Effector memory CD4-positive, alpha-beta T cell (primary cell): Measurements from ENCODE around the gene FSTL4.

Experiments
- DNase-seq, 3 donors: peaks; one replicate each; pipeline ENCODE4 v3.0.0-alpha.2; 2020
- H3K27ac ChIP-seq: 2 replicates; pipeline ENCODE4 v1.7.0; 2013; ENCODE audit warnings: mild to moderate bottlenecking, low read length, moderate library complexity; ENCODE audit not compliant: insufficient read depth, poor library complexity, severe bottlenecking
- H3K27me3 ChIP-seq: replicated peaks from 2 replicates; pipeline ENCODE4 v1.7.0; 2013; ENCODE audit warnings: mild to moderate bottlenecking, low read length; ENCODE audit not compliant: insufficient read depth, control insufficient read depth, poor library complexity, severe bottlenecking
- H3K36me3 ChIP-seq: 2 replicates; pipeline ENCODE4 v1.7.0; 2013; ENCODE audit warnings: mild to moderate bottlenecking, low read length, moderate library complexity; ENCODE audit not compliant: control insufficient read depth, insufficient read depth
- H3K4me1 ChIP-seq: 2 replicates; pipeline ENCODE4 v1.7.0; 2013; ENCODE audit warnings: low read length, mild to moderate bottlenecking; ENCODE audit not compliant: control insufficient read depth, insufficient read depth, poor library complexity, severe bottlenecking
- H3K4me3 ChIP-seq: 2 replicates; pipeline ENCODE4 v1.7.0; 2013; ENCODE audit warnings: low read length, low read depth, mild to moderate bottlenecking; ENCODE audit not compliant: insufficient read depth, poor library complexity, severe bottlenecking
- H3K9me3 ChIP-seq: 2 replicates; pipeline ENCODE4 v1.7.0; 2013; ENCODE audit warnings: mild to moderate bottlenecking, low read length, moderate library complexity; ENCODE audit not compliant: control insufficient read depth

The FSTL4 gene

GRCh38 chr5:133524666-133525065, 87.7 kb downstream of the FSTL4 start:
- no peaks in the 10 kb centered on the region for H3K9me3 ChIP-seq
- H3K36me3 ChIP-seq: no peaks in the 10 kb centered on the region
- no peak for DNase-seq
- no peaks in the 10 kb centered on the region for H3K4me1 ChIP-seq
- no peak overlapping the region for H3K4me3 ChIP-seq
- H3K27ac ChIP-seq: no peak overlapping the region
- no peaks in the 10 kb centered on the region for H3K27me3 ChIP-seq

- no peaks in the 10 kb centered on the region for H3K4me1 ChIP-seq
Observed at GRCh38 chr5:133523961-133524586, 88.3 kb downstream of the FSTL4 start.

GRCh38 chr5:133523013-133523658, 89.2 kb downstream of the FSTL4 start:
- Histone ChIP-seq H3K4me3 (no peak overlapping the region), H3K4me1 (no peaks in the 10 kb centered on the region), H3K27ac (no peak overlapping the region), H3K36me3 (no peaks in the 10 kb centered on the region), H3K27me3 (no peaks in the 10 kb centered on the region), H3K9me3 (no peaks in the 10 kb centered on the region)
- no peak for DNase-seq

More at GRCh38 chr5:133523961-133524586, 88.3 kb downstream of the FSTL4 start:
- Histone ChIP-seq H3K27me3 (no peaks in the 10 kb centered on the region), H3K4me3 (no peak overlapping the region), H3K36me3 (no peaks in the 10 kb centered on the region), H3K9me3 (no peaks in the 10 kb centered on the region), H3K27ac (no peak overlapping the region)
- DNase-seq: no peak

GRCh38 chr5:133521801-133522200, 90.5 kb downstream of the FSTL4 start:
- Histone ChIP-seq H3K4me1 (no peaks in the 10 kb centered on the region), H3K27ac (no peak overlapping the region), H3K9me3 (no peaks in the 10 kb centered on the region), H3K4me3 (no peak overlapping the region), H3K27me3 (no peaks in the 10 kb centered on the region), H3K36me3 (no peaks in the 10 kb centered on the region)
- DNase-seq: no peak

GRCh38 chr5:133520991-133521706, 91.2 kb downstream of the FSTL4 start:
- Histone ChIP-seq H3K36me3 (no peaks in the 10 kb centered on the region), H3K4me1 (no peaks in the 10 kb centered on the region), H3K4me3 (no peak overlapping the region), H3K27me3 (no peaks in the 10 kb centered on the region), H3K9me3 (no peaks in the 10 kb centered on the region), H3K27ac (no peak overlapping the region)
- DNase-seq: no peak

- Histone ChIP-seq H3K4me3 (no peak overlapping the region), H3K27me3 (no peaks in the 10 kb centered on the region), H3K4me1 (no peaks in the 10 kb centered on the region), H3K9me3 (no peaks in the 10 kb centered on the region), H3K36me3 (no peaks in the 10 kb centered on the region), H3K27ac (no peak overlapping the region)
- no peak for DNase-seq
Observed at GRCh38 chr5:133520062-133520461, 92.3 kb downstream of the FSTL4 start.

- H3K4me1 ChIP-seq: no peaks in the 10 kb centered on the region
- H3K9me3 ChIP-seq: no peaks in the 10 kb centered on the region
- H3K36me3 ChIP-seq: no peaks in the 10 kb centered on the region
Observed at GRCh38 chr5:133519191-133519590, 93.2 kb downstream of the FSTL4 start.

GRCh38 chr5:133514456-133514855, 97.9 kb downstream of the FSTL4 start:
- DNase-seq: no peak
- Histone ChIP-seq H3K27ac (no peak overlapping the region), H3K36me3 (no peaks in the 10 kb centered on the region), H3K9me3 (no peaks in the 10 kb centered on the region), H3K4me3 (no peak overlapping the region), H3K27me3 (no peaks in the 10 kb centered on the region), H3K4me1 (no peaks in the 10 kb centered on the region)

More at GRCh38 chr5:133519191-133519590, 93.2 kb downstream of the FSTL4 start:
- Histone ChIP-seq H3K27ac (no peak overlapping the region), H3K4me3 (no peak overlapping the region), H3K27me3 (no peaks in the 10 kb centered on the region)
- DNase-seq: no peak

- no peaks in the 10 kb centered on the region for H3K4me1 ChIP-seq
Observed at GRCh38 chr5:133512896-133513295, 99.4 kb downstream of the FSTL4 start.

GRCh38 chr5:133511653-133512235, 100.6 kb downstream of the FSTL4 start:
- Histone ChIP-seq H3K27ac (no peak overlapping the region), H3K4me1 (no peaks in the 10 kb centered on the region), H3K4me3 (no peak overlapping the region), H3K36me3 (no peaks in the 10 kb centered on the region), H3K9me3 (no peaks in the 10 kb centered on the region), H3K27me3 (no peaks in the 10 kb centered on the region)
- no peak for DNase-seq

More at GRCh38 chr5:133512896-133513295, 99.4 kb downstream of the FSTL4 start:
- H3K9me3 ChIP-seq: no peaks in the 10 kb centered on the region
- DNase-seq: no peak
- no peak overlapping the region for H3K27ac ChIP-seq
- no peak overlapping the region for H3K4me3 ChIP-seq
- H3K36me3 ChIP-seq: no peaks in the 10 kb centered on the region
- H3K27me3 ChIP-seq: no peaks in the 10 kb centered on the region
